Measurements from ENCODE around the gene KRT5.

Gene KRT5

DNA sequence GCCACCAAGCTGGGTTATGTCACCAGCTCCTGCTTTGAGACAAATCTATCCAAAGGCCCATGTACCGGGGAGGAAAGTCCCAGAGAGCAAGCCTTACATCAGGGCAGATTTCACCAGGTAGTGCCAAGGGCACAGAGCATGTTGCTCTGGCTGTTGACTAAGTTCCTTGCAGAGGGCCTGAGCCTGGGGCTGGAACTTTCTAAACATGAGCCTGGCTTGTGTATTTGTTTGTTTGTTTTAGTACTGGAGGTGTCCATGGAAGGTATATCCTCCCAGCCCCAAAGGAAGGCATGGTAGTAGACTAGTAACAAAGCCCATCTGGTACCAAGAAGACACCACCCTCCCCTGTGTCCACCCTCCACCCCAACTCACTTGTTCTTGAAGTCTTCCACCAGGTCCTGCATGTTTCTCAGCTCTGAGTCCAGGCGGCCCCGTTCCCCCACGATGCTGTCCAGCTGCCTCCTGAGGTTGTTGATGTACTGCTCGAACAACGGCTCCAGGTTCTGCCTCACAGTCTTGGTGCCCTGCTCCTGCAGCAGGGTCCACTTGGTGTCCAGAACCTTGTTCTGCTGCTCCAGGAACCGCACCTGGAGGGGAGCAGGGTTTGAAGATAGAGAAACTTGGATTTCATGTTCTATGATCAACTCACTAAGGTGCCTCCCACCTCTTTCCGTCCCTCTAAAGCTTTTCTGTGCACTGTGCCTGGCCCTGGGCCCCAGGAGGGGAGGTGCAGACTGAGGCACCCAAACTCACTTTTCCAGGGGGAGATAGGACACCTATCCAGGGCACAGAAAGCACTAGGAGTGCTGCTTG lies 1.4 kb downstream of the KRT5 start:
- TF ChIP-seq RARB (CRISPR knock-in tag; IDR thresholded peaks at IDR 0.05) (no peak), ZNF565 (CRISPR knock-in tag; conservative IDR thresholded peaks at IDR 0.05; ENCODE audit: low read depth) (no peak), POU6F1 (CRISPR knock-in tag; IDR thresholded peaks at IDR 0.05; ENCODE audit: borderline replicate concordance, low read depth) (no peak), ZNF8 (CRISPR knock-in tag; IDR thresholded peaks at IDR 0.05) (no peak), ZFP30 (CRISPR knock-in tag; IDR thresholded peaks at IDR 0.05) (no peak), ZNF70 (CRISPR knock-in tag; IDR thresholded peaks at IDR 0.05) (no peak), ARNTL (CRISPR knock-in tag; IDR thresholded peaks at IDR 0.05; ENCODE audit: borderline replicate concordance, low read depth) (no peak), PPARA (CRISPR knock-in tag; IDR thresholded peaks at IDR 0.05; ENCODE audit: borderline replicate concordance) (no peak), TCF4 (CRISPR knock-in tag; IDR thresholded peaks at IDR 0.05; ENCODE audit: borderline replicate concordance) (no peak), GLIS3 (CRISPR knock-in tag; IDR thresholded peaks at IDR 0.05) (no peak)
- TF ChIP-seq, protein P1, sequence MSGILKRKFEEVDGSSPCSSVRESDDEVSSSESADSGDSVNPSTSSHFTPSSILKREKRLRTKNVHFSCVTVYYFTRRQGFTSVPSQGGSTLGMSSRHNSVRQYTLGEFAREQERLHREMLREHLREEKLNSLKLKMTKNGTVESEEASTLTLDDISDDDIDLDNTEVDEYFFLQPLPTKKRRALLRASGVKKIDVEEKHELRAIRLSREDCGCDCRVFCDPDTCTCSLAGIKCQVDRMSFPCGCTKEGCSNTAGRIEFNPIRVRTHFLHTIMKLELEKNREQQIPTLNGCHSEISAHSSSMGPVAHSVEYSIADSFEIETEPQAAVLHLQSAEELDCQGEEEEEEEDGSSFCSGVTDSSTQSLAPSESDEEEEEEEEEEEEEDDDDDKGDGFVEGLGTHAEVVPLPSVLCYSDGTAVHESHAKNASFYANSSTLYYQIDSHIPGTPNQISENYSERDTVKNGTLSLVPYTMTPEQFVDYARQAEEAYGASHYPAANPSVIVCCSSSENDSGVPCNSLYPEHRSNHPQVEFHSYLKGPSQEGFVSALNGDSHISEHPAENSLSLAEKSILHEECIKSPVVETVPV (CRISPR knock-in tag; IDR thresholded peaks at IDR 0.05), result no peak
- no peak for ATAC-seq

GRCh38 chr12:52517888-52518287 lies 2.3 kb downstream of the KRT5 start:
- no peak for TF ChIP-seq ZNF565 (CRISPR knock-in tag; conservative IDR thresholded peaks at IDR 0.05; ENCODE audit: low read depth)
- no peak for TF ChIP-seq RARB (CRISPR knock-in tag; IDR thresholded peaks at IDR 0.05)
- TF ChIP-seq BACH2 (CRISPR knock-in tag; IDR thresholded peaks at IDR 0.05; ENCODE audit: borderline replicate concordance), result no peak
- TF ChIP-seq ESRRG (CRISPR knock-in tag; IDR thresholded peaks at IDR 0.05), result no peak
- TF ChIP-seq TSHZ2 (CRISPR knock-in tag; IDR thresholded peaks at IDR 0.05), result no peak
- TF ChIP-seq PPARA (CRISPR knock-in tag; IDR thresholded peaks at IDR 0.05; ENCODE audit: borderline replicate concordance), result no peak
- TF ChIP-seq, protein P2, sequence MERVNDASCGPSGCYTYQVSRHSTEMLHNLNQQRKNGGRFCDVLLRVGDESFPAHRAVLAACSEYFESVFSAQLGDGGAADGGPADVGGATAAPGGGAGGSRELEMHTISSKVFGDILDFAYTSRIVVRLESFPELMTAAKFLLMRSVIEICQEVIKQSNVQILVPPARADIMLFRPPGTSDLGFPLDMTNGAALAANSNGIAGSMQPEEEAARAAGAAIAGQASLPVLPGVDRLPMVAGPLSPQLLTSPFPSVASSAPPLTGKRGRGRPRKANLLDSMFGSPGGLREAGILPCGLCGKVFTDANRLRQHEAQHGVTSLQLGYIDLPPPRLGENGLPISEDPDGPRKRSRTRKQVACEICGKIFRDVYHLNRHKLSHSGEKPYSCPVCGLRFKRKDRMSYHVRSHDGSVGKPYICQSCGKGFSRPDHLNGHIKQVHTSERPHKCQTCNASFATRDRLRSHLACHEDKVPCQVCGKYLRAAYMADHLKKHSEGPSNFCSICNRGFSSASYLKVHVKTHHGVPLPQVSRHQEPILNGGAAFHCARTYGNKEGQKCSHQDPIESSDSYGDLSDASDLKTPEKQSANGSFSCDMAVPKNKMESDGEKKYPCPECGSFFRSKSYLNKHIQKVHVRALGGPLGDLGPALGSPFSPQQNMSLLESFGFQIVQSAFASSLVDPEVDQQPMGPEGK (CRISPR knock-in tag; IDR thresholded peaks at IDR 0.05; ENCODE audit: borderline replicate concordance), result no peak
- TF ChIP-seq SNAI2 (CRISPR knock-in tag; IDR thresholded peaks at IDR 0.05), result no peak
- TF ChIP-seq POU6F1 (CRISPR knock-in tag; IDR thresholded peaks at IDR 0.05; ENCODE audit: borderline replicate concordance, low read depth), result no peak
- TF ChIP-seq TCF4 (CRISPR knock-in tag; IDR thresholded peaks at IDR 0.05; ENCODE audit: borderline replicate concordance), result no peak
- no peak for ATAC-seq

GRCh38 chr12:52517005-52517835 lies 3.0 kb downstream of the KRT5 start:
- no peak for ATAC-seq
- TF ChIP-seq TSHZ2 (CRISPR knock-in tag; IDR thresholded peaks at IDR 0.05) (no peak), ZNF8 (CRISPR knock-in tag; IDR thresholded peaks at IDR 0.05) (no peak), CSDC2 (CRISPR knock-in tag; IDR thresholded peaks at IDR 0.05) (no peak), OSR1 (CRISPR knock-in tag; IDR thresholded peaks at IDR 0.05) (no peak), SNAI2 (CRISPR knock-in tag; IDR thresholded peaks at IDR 0.05) (no peak), ZNF565 (CRISPR knock-in tag; conservative IDR thresholded peaks at IDR 0.05; ENCODE audit: low read depth) (no peak), ZFP3 (CRISPR knock-in tag; IDR thresholded peaks at IDR 0.05) (no peak), PPARA (CRISPR knock-in tag; IDR thresholded peaks at IDR 0.05; ENCODE audit: borderline replicate concordance) (no peak)
- TF ChIP-seq, protein P2 (CRISPR knock-in tag; IDR thresholded peaks at IDR 0.05; ENCODE audit: borderline replicate concordance), result no peak

All from SK-N-SH treated with all-trans-retinoic acid at 6 μM for 48 hours (cell line).